DOHH2 (cell line): ENCODE results near the gene ANKRD6.

Experiments
- H3F3A ChIP-seq: fragments of 200-600 bp; sonication (generic), shearing (Covaris generic); 2 replicates; pipeline ENCODE4 v1.6.0; 2016; ENCODE audit warnings: antibody characterized with exemption, mild to moderate bottlenecking; ENCODE audit not compliant: control insufficient read depth, insufficient read depth
- H3K27ac ChIP-seq: fragments of 200-600 bp; sonication (generic); 2 replicates; pipeline ENCODE4 v1.5.1; 2014; ENCODE audit warnings: low read depth, mild to moderate bottlenecking, low read length, moderate library complexity
- H3K27me3 ChIP-seq: fragments of 200-600 bp; sonication (generic); 2 replicates; pipeline ENCODE4 v1.6.1; 2014; ENCODE audit warnings: mild to moderate bottlenecking, low read length, mixed read lengths; ENCODE audit not compliant: control insufficient read depth
- H3K36me3 ChIP-seq: fragments of 200-600 bp; sonication (generic); 2 replicates; pipeline ENCODE4 v1.6.1; 2014; ENCODE audit warnings: mild to moderate bottlenecking, low read length, moderate library complexity, mixed read lengths; ENCODE audit not compliant: control insufficient read depth
- H3K4me1 ChIP-seq: fragments of 200-600 bp; sonication (generic); 2 replicates; pipeline ENCODE4 v1.6.1; 2014; ENCODE audit warnings: mild to moderate bottlenecking, low read length, mixed read lengths; ENCODE audit not compliant: control insufficient read depth
- H3K4me2 ChIP-seq: fragments of 200-600 bp; sonication (generic); 2 replicates; pipeline ENCODE4 v1.6.0; 2014; ENCODE audit warnings: mild to moderate bottlenecking, low read length, moderate library complexity
- H3K4me3 ChIP-seq: fragments of 200-600 bp; sonication (generic); 2 replicates; pipeline ENCODE4 v1.5.1; 2014; ENCODE audit warnings: mild to moderate bottlenecking, low read length, mixed read lengths
- H3K79me2 ChIP-seq: fragments of 200-600 bp; sonication (generic); 2 replicates; pipeline ENCODE4 v1.6.1; 2014; ENCODE audit warnings: mild to moderate bottlenecking, low read length, mixed read lengths; ENCODE audit not compliant: control insufficient read depth
- H3K9me2 ChIP-seq: fragments of 200-600 bp; sonication (generic); replicated peaks from 2 replicates; pipeline ENCODE4 v1.6.1; 2014; ENCODE audit warnings: mild to moderate bottlenecking, low read length, mixed read lengths; ENCODE audit not compliant: control insufficient read depth
- H3K9me3 ChIP-seq: fragments of 200-600 bp; sonication (generic); 2 replicates; pipeline ENCODE4 v1.6.1; 2014; ENCODE audit warnings: antibody characterized with exemption, low read length, mixed read lengths; ENCODE audit not compliant: control insufficient read depth, insufficient read depth
- H4K20me1 ChIP-seq: fragments of 200-600 bp; sonication (generic); 2 replicates; pipeline ENCODE4 v1.6.0; 2014; ENCODE audit warnings: low read depth, mild to moderate bottlenecking, antibody characterized with exemption, low read length, moderate library complexity; ENCODE audit not compliant: control insufficient read depth, insufficient read depth
- EZH2phosphoT487 ChIP-seq: fragments of 200-600 bp; sonication (generic); IDR thresholded peaks from 2 replicates; pipeline ENCODE4 v1.6.1; 2017; ENCODE audit warnings: borderline replicate concordance, mild to moderate bottlenecking, antibody characterized with exemption, low read length, moderate library complexity, mixed read lengths
- TF ChIP-seq, protein P1 (sequence below): fragments of 200-600 bp; sonication (generic); IDR thresholded peaks from one replicate; pipeline ENCODE4 v1.5.1; 2014; ENCODE audit warnings: antibody characterized with exemption, mild to moderate bottlenecking, low read depth, low read length; ENCODE audit not compliant: poor library complexity, severe bottlenecking

The ANKRD6 gene

DNA sequence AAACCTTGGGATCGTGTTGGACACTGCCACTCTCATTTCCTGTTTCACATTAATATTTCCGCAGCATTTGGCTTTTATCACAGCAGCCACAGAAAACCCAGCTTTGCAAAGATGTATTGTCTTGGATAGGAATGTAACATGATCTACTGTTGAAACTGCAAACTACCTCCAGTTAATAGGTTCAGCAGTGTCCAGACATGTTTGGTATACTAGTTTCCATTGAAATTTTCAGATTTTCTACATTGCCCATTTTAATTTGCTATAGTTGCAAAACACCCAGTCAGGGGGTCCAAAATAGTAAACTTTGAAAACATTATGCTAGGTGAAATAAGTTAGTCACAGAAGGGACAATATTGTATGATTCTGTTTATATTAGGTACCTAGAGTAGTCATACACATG lies 3.3 kb downstream of the ANKRD6 start:
- Histone ChIP-seq H3K4me1 (peaks cover 20% of the 10 kb centered on the region), H4K20me1 (no peaks in the 10 kb centered on the region), H3K36me3 (no peaks in the 10 kb centered on the region), H3K79me2 (no peaks in the 10 kb centered on the region), H3K9me3 (no peaks in the 10 kb centered on the region), H3F3A (peaks cover 4% of the 10 kb centered on the region; the same call in 1 of the 2 replicates), H3K4me2 (peak overlapping the region; percentile 11; the same call in 1 of the 2 replicates), H3K9me2 (no peaks in the 10 kb centered on the region), H3K27me3 (peaks cover 26% of the 10 kb centered on the region), H3K4me3 (no peak overlapping the region), H3K27ac (no peak overlapping the region)
- TF ChIP-seq, protein P1, sequence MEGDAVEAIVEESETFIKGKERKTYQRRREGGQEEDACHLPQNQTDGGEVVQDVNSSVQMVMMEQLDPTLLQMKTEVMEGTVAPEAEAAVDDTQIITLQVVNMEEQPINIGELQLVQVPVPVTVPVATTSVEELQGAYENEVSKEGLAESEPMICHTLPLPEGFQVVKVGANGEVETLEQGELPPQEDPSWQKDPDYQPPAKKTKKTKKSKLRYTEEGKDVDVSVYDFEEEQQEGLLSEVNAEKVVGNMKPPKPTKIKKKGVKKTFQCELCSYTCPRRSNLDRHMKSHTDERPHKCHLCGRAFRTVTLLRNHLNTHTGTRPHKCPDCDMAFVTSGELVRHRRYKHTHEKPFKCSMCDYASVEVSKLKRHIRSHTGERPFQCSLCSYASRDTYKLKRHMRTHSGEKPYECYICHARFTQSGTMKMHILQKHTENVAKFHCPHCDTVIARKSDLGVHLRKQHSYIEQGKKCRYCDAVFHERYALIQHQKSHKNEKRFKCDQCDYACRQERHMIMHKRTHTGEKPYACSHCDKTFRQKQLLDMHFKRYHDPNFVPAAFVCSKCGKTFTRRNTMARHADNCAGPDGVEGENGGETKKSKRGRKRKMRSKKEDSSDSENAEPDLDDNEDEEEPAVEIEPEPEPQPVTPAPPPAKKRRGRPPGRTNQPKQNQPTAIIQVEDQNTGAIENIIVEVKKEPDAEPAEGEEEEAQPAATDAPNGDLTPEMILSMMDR, result no peak
- no peak for TF ChIP-seq EZH2phosphoT487

DNA sequence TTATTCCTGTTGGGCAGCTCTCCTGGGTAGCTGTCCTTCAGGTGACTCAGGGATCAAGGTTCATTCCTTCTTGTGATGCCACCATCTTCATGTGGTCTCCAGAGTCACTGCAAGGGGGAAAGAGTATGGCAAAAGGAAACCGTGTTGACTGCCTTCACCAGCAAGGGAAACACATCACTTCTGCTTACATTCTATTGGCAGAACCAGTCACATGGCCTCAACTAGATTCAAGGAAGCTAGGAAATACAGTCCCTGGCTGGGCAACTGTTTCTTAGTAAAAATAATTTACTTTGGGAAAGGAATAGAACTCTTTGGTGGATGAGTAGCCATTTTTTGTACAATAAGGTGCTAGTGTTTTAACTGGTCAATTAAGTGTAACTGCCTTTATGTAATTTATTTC lies 5.3 kb downstream of the ANKRD6 start:
- Histone ChIP-seq H3K27me3 (peaks cover 28% of the 10 kb centered on the region), H3K4me3 (no peak overlapping the region), H3K4me2 (no peak overlapping the region), H3K27ac (no peak overlapping the region), H3F3A (peaks cover 4% of the 10 kb centered on the region; the same call in 1 of the 2 replicates), H3K36me3 (no peaks in the 10 kb centered on the region), H4K20me1 (no peaks in the 10 kb centered on the region), H3K9me2 (no peaks in the 10 kb centered on the region), H3K79me2 (no peaks in the 10 kb centered on the region), H3K9me3 (no peaks in the 10 kb centered on the region), H3K4me1 (peaks cover 13% of the 10 kb centered on the region)
- TF ChIP-seq, protein P1, result no peak
- no peak for TF ChIP-seq EZH2phosphoT487

- Histone ChIP-seq H4K20me1 (no peaks in the 10 kb centered on the region), H3K27me3 (peaks cover 26% of the 10 kb centered on the region), H3F3A (peaks cover 4% of the 10 kb centered on the region; the same call in 1 of the 2 replicates), H3K36me3 (no peaks in the 10 kb centered on the region), H3K9me2 (no peaks in the 10 kb centered on the region), H3K9me3 (no peaks in the 10 kb centered on the region), H3K4me1 (peaks cover 5% of the 10 kb centered on the region), H3K79me2 (no peaks in the 10 kb centered on the region), H3K4me3 (no peak overlapping the region), H3K4me2 (no peak overlapping the region), H3K27ac (no peak overlapping the region)
- TF ChIP-seq, protein P1, result no peak
- TF ChIP-seq EZH2phosphoT487, result no peak
Measured at GRCh38 chr6:89439014-89439413, 6.1 kb downstream of the ANKRD6 start.

DNA sequence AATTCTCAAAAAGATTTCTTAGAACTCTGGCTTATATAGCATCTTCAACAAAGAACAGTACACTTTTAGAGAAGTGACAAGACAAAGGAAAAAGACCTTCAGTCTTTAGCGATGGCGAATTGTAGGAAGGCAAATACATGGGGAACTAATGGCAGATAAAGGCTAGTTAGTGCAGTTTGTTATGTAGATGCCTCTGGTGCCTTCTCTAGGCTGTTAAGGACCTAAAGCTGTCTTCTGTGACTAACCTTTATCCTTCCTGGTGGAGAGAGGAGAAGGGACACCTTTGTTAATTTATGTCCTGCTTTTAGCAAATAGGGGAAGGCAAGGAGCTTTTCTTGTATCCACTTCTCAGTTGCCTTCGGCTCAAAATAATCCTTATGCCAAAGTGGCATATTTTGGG lies 7.2 kb downstream of the ANKRD6 start:
- H3K27me3 ChIP-seq, result peaks cover 23% of the 10 kb centered on the region
- H3K36me3 ChIP-seq, result no peaks in the 10 kb centered on the region
- H3K9me3 ChIP-seq, result no peaks in the 10 kb centered on the region
- peaks cover 3% of the 10 kb centered on the region; the same call in 1 of the 2 replicates for H3K4me1 ChIP-seq
- no peaks in the 10 kb centered on the region for H4K20me1 ChIP-seq
- no peak overlapping the region for H3K4me3 ChIP-seq
- H3K4me2 ChIP-seq, result no peak overlapping the region
- no peaks in the 10 kb centered on the region for H3K9me2 ChIP-seq
- H3K79me2 ChIP-seq, result no peaks in the 10 kb centered on the region
- H3F3A ChIP-seq, result no peaks in the 10 kb centered on the region
- H3K27ac ChIP-seq, result no peak overlapping the region
- TF ChIP-seq EZH2phosphoT487, result no peak
- TF ChIP-seq, protein P1, result no peak
